HEK293T (cell line): ENCODE data around the gene MTA1.

Source experiments
- CTCF ChIA-PET: fragments of 350-600 bp; formaldehyde crosslinking; extraction: SDS; loops from one replicate; lab custom pipeline; 2021; ENCODE audit warnings: antibody characterized with exemption, inconsistent platforms; lab: Yijun Ruan, JAX
- POLR2A ChIA-PET: fragments of 350-600 bp; formaldehyde crosslinking; extraction: SDS; loops from one replicate; lab custom pipeline; 2020; ENCODE audit warnings: antibody characterized with exemption, inconsistent platforms; lab: Yijun Ruan, JAX
- DNase-seq: peaks from one replicate; pipeline ENCODE4 v3.0.0; 2012; ENCODE audit warnings: mixed read lengths; ENCODE audit errors: extremely low spot score
- ARNT ChIP-seq: fragments of 450-650 bp; IDR thresholded peaks from 2 replicates; pipeline ENCODE4 v1.6.1; 2017; ENCODE audit warnings: mild to moderate bottlenecking
- BHLHE40 ChIP-seq: fragments of 450-650 bp; IDR thresholded peaks from 2 replicates; pipeline ENCODE4 v1.6.1; 2016; ENCODE audit warnings: mild to moderate bottlenecking, moderate library complexity, borderline replicate concordance
- CTBP1 ChIP-seq: fragments of 450-650 bp; IDR thresholded peaks from 2 replicates; pipeline ENCODE4 v1.6.1; 2016; ENCODE audit warnings: borderline replicate concordance
- ELF4 ChIP-seq: fragments of 450-650 bp; IDR thresholded peaks from 2 replicates; pipeline ENCODE4 v1.6.1; 2017; ENCODE audit warnings: antibody characterized with exemption
- FOXA1 ChIP-seq: fragments of 450-650 bp; IDR thresholded peaks from 2 replicates; pipeline ENCODE4 v1.6.1; 2016; ENCODE audit warnings: mild to moderate bottlenecking
- FOXK2 ChIP-seq: fragments of 450-650 bp; IDR thresholded peaks from 2 replicates; pipeline ENCODE4 v1.6.1; 2016; ENCODE audit warnings: mild to moderate bottlenecking
- FOXM1 ChIP-seq: fragments of 450-650 bp; IDR thresholded peaks from 2 replicates; pipeline ENCODE4 v1.6.1; 2017; ENCODE audit warnings: mild to moderate bottlenecking, borderline replicate concordance
- HDGF ChIP-seq: fragments of 450-650 bp; IDR thresholded peaks from 2 replicates; pipeline ENCODE4 v1.6.1; 2017; ENCODE audit warnings: antibody characterized with exemption, borderline replicate concordance
- L3MBTL2 ChIP-seq: fragments of 450-650 bp; conservative IDR thresholded peaks from 2 replicates; pipeline ENCODE4 v1.6.1; 2016; ENCODE audit warnings: mild to moderate bottlenecking
- LEF1 ChIP-seq: fragments of 450-650 bp; IDR thresholded peaks from 2 replicates; pipeline ENCODE4 v1.6.1; 2017; ENCODE audit warnings: mild to moderate bottlenecking, borderline replicate concordance
- NFRKB ChIP-seq: fragments of 450-650 bp; IDR thresholded peaks from 2 replicates; pipeline ENCODE4 v1.6.1; 2016; ENCODE audit warnings: mild to moderate bottlenecking, moderate library complexity
- SP1 ChIP-seq: fragments of 450-650 bp; IDR thresholded peaks from 2 replicates; pipeline ENCODE4 v1.6.1; 2017
- SUZ12 ChIP-seq: fragments of 450-650 bp; IDR thresholded peaks from 2 replicates; pipeline ENCODE4 v1.6.1; 2016; ENCODE audit warnings: mild to moderate bottlenecking
- TARDBP ChIP-seq: fragments of 450-650 bp; IDR thresholded peaks from 2 replicates; pipeline ENCODE4 v1.6.1; 2016
- ZNF384 ChIP-seq: fragments of 450-650 bp; IDR thresholded peaks from 2 replicates; pipeline ENCODE4 v1.6.1; 2016
- TF ChIP-seq, protein P1 (sequence below): fragments of 450-650 bp; IDR thresholded peaks from 2 replicates; pipeline ENCODE4 v1.6.1; 2016

The MTA1 gene

DNA sequence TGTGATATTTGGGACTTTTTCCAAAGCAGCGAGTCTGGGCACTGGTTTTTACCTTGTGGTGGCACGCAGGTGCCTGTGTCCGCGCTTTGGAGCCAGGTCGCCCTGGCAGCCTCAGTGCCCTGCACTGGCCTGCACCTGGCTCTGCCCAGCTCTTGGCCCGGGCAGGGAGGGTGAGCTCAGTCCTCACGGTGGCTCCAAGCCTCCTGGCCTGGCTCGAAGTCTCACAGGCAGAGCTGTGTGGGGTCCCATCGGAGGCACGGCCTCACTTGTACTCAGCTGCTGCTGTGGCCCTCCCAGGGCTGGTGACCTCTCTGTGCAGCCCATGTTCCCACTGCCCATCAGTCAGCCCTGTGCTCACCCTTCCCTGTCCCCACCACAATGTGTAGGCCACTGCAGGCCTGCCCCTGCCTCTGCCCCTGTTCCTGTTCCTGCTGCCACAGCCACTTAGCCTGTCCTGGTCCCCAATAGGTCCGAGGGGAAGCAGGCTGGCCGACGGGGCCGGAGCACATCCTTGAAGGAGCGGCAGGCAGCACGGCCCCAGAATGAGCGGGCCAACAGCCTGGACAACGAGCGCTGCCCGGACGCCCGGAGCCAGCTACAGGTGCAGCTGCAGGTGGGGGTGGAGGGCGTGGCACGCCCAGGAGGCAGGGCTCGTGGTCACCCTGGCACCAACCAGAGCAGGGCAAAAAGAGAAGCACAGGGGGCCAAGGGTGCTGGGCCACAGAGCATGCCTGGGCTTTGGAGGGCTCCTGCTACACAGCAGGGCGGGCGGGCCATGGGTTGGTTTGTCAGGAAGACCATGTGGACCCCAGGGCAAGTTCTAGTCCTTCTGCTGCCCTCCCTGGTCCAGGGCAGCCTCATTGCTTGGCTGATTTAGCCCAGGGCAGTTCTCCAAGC, 37.9 kb upstream of the MTA1 start:
- ChIA-PET CTCF (no interaction called here), POLR2A (interaction anchor here (1.0 kb wide), 1 partner anchor 16 kb away, joined by 5 read pairs; the partner anchor contains the start of gene TEX22)
- no peak for DNase-seq
- no peak for TF ChIP-seq FOXM1
- no peak for TF ChIP-seq CTBP1
- TF ChIP-seq ARNT: no peak
- TF ChIP-seq NFRKB: no peak
- TF ChIP-seq ZNF384: no peak
- TF ChIP-seq TARDBP: no peak
- no peak for TF ChIP-seq HDGF
- TF ChIP-seq SUZ12: no peak
- TF ChIP-seq FOXA1: no peak
- no peak for TF ChIP-seq L3MBTL2
- no peak for TF ChIP-seq LEF1
- TF ChIP-seq SP1: no peak
- TF ChIP-seq FOXK2: no peak
- TF ChIP-seq BHLHE40: no peak
- no peak for TF ChIP-seq ELF4
- TF ChIP-seq, protein P1, sequence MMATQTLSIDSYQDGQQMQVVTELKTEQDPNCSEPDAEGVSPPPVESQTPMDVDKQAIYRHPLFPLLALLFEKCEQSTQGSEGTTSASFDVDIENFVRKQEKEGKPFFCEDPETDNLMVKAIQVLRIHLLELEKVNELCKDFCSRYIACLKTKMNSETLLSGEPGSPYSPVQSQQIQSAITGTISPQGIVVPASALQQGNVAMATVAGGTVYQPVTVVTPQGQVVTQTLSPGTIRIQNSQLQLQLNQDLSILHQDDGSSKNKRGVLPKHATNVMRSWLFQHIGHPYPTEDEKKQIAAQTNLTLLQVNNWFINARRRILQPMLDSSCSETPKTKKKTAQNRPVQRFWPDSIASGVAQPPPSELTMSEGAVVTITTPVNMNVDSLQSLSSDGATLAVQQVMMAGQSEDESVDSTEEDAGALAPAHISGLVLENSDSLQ: no peak

- TF ChIP-seq FOXK2: no peak
- TF ChIP-seq, protein P1: no peak
- TF ChIP-seq ARNT: no peak
- TF ChIP-seq ZNF384: no peak
- TF ChIP-seq LEF1: no peak
- TF ChIP-seq FOXA1: no peak
- no peak for TF ChIP-seq L3MBTL2
- no peak for TF ChIP-seq TARDBP
- no peak for TF ChIP-seq CTBP1
- ChIA-PET POLR2A (no interaction called here), CTCF (no interaction called here)
- no peak for DNase-seq
Measured at GRCh38 chr14:105382343-105383082, 37.1 kb upstream of the MTA1 start.

GRCh38 chr14:105383083-105383730, 36.4 kb upstream of the MTA1 start:
- ChIA-PET POLR2A (no interaction called here), CTCF (no interaction called here)
- no peak for DNase-seq
- TF ChIP-seq ELF4: no peak
- TF ChIP-seq SP1: no peak
- no peak for TF ChIP-seq NFRKB
- no peak for TF ChIP-seq FOXM1
- TF ChIP-seq, protein P1: no peak
- TF ChIP-seq LEF1: no peak
- no peak for TF ChIP-seq HDGF
- TF ChIP-seq FOXA1: no peak
- TF ChIP-seq L3MBTL2: no peak
- TF ChIP-seq ZNF384: no peak
- TF ChIP-seq ARNT: no peak
- TF ChIP-seq TARDBP: no peak
- TF ChIP-seq SUZ12: no peak
- TF ChIP-seq BHLHE40: no peak
- no peak for TF ChIP-seq FOXK2
- no peak for TF ChIP-seq CTBP1

GRCh38 chr14:105384041-105384557, 35.5 kb upstream of the MTA1 start:
- no peak for DNase-seq
- TF ChIP-seq SP1 (no peak), FOXM1 (no peak), FOXA1 (no peak), NFRKB (no peak), ELF4 (no peak), L3MBTL2 (no peak), CTBP1 (no peak), BHLHE40 (no peak), ZNF384 (no peak), HDGF (no peak), LEF1 (no peak), TARDBP (no peak), SUZ12 (no peak), ARNT (no peak), FOXK2 (no peak)
- TF ChIP-seq, protein P1: no peak
- ChIA-PET POLR2A (interaction anchor here (0.8 kb wide), 1 partner anchor 14 kb away, joined by 3 read pairs; no protein-coding TSS in a partner anchor), CTCF (no interaction called here)
